ENCODE data around the gene SERP2. TPM values are rescaled to one million over a fixed set of nuclear protein-coding genes. Genes with fewer than 3 reads are reported as not detected.

The SERP2 gene
- total and polyA plus RNA-seq, 2 of the 13 experiments (the other 11 are each of a cell fraction or from before 2014, with no cell fraction given): not detected

GRCh38 chr13:44415815-44416214 is 42.2 kb downstream of the SERP2 start (continued):
- no peak for TF ChIP-seq SNAPC4 (CRISPR knock-in tag; IDR thresholded peaks at IDR 0.05)
- TF ChIP-seq ZNF619 (CRISPR knock-in tag; IDR thresholded peaks at IDR 0.05): no peak
- TF ChIP-seq, protein P1, sequence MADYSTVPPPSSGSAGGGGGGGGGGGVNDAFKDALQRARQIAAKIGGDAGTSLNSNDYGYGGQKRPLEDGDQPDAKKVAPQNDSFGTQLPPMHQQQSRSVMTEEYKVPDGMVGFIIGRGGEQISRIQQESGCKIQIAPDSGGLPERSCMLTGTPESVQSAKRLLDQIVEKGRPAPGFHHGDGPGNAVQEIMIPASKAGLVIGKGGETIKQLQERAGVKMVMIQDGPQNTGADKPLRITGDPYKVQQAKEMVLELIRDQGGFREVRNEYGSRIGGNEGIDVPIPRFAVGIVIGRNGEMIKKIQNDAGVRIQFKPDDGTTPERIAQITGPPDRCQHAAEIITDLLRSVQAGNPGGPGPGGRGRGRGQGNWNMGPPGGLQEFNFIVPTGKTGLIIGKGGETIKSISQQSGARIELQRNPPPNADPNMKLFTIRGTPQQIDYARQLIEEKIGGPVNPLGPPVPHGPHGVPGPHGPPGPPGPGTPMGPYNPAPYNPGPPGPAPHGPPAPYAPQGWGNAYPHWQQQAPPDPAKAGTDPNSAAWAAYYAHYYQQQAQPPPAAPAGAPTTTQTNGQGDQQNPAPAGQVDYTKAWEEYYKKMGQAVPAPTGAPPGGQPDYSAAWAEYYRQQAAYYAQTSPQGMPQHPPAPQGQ (CRISPR knock-in tag; IDR thresholded peaks at IDR 0.05; ENCODE audit: borderline replicate concordance): no peak
- TF ChIP-seq, protein P2, sequence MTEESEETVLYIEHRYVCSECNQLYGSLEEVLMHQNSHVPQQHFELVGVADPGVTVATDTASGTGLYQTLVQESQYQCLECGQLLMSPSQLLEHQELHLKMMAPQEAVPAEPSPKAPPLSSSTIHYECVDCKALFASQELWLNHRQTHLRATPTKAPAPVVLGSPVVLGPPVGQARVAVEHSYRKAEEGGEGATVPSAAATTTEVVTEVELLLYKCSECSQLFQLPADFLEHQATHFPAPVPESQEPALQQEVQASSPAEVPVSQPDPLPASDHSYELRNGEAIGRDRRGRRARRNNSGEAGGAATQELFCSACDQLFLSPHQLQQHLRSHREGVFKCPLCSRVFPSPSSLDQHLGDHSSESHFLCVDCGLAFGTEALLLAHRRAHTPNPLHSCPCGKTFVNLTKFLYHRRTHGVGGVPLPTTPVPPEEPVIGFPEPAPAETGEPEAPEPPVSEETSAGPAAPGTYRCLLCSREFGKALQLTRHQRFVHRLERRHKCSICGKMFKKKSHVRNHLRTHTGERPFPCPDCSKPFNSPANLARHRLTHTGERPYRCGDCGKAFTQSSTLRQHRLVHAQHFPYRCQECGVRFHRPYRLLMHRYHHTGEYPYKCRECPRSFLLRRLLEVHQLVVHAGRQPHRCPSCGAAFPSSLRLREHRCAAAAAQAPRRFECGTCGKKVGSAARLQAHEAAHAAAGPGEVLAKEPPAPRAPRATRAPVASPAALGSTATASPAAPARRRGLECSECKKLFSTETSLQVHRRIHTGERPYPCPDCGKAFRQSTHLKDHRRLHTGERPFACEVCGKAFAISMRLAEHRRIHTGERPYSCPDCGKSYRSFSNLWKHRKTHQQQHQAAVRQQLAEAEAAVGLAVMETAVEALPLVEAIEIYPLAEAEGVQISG (CRISPR knock-in tag; IDR thresholded peaks at IDR 0.05): no peak
- no peak for TF ChIP-seq ZNF317 (CRISPR knock-in tag; IDR thresholded peaks at IDR 0.05)
- no peak for TF ChIP-seq ZNF282 (IDR thresholded peaks at IDR 0.05; ENCODE audit: partially characterized antibody)
- TF ChIP-seq, protein P3, sequence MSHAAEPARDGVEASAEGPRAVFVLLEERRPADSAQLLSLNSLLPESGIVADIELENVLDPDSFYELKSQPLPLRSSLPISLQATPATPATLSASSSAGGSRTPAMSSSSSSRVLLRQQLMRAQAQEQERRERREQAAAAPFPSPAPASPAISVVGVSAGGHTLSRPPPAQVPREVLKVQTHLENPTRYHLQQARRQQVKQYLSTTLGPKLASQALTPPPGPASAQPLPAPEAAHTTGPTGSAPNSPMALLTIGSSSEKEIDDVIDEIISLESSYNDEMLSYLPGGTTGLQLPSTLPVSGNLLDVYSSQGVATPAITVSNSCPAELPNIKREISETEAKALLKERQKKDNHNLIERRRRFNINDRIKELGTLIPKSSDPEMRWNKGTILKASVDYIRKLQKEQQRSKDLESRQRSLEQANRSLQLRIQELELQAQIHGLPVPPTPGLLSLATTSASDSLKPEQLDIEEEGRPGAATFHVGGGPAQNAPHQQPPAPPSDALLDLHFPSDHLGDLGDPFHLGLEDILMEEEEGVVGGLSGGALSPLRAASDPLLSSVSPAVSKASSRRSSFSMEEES (CRISPR knock-in tag; IDR thresholded peaks at IDR 0.05): no peak
- TF ChIP-seq AGO1 (IDR thresholded peaks at IDR 0.05; ENCODE audit: low read depth, low read length, poor library complexity, severe bottlenecking): no peak

All from HepG2 (cell line).